Measurements from ENCODE around the gene VWA5A.

The VWA5A gene

DNA sequence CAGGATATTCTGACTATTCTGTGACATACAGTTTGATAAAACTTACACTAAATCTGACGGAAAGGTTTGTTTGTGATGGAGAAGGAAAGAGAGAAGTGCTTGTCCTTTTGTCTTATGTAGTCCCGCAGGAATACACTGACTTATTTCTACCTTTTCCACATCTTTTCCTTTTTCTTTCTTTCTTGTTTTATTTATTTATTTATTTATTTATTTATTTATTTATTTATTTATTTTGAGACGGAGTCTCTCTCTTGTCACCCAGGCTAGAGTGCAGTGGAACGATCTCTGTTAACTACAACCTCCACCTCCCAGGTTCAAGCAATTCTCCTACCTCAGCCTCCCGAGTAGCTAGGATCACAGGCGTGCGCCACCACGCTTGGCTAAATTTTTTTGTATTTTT, 43.1 kb upstream of the VWA5A start:
- no peak for TF ChIP-seq ZNF274 (IDR thresholded peaks at IDR 0.05; ENCODE audit: low read depth, low read length)
- no peak for TF ChIP-seq YY1 (IDR thresholded peaks at IDR 0.05; ENCODE audit: insufficient read depth, insufficient read length)
- TF ChIP-seq SUZ12 (IDR thresholded peaks at IDR 0.05; ENCODE audit: extremely low read depth, insufficient read depth, insufficient read length) = no peak
- DNase-seq (ENCODE audit: low read depth, low spot score) = no peak
- H3K9ac ChIP-seq (ENCODE audit: insufficient read length, low read depth) = no peak overlapping the region
- H3K4me3 ChIP-seq (ENCODE audit: insufficient read length, low read depth) = no peak overlapping the region
- no peaks in the 10 kb centered on the region for H3K9me3 ChIP-seq (ENCODE audit: insufficient read depth, low read length)
- no peaks in the 10 kb centered on the region for H3K27me3 ChIP-seq (ENCODE audit: insufficient read depth, insufficient read length)
- no peaks in the 10 kb centered on the region for H3K4me1 ChIP-seq (ENCODE audit: insufficient read depth, insufficient read length)
- H3K36me3 ChIP-seq (ENCODE audit: insufficient read depth, insufficient read length, low read length) = no peaks in the 10 kb centered on the region

DNA sequence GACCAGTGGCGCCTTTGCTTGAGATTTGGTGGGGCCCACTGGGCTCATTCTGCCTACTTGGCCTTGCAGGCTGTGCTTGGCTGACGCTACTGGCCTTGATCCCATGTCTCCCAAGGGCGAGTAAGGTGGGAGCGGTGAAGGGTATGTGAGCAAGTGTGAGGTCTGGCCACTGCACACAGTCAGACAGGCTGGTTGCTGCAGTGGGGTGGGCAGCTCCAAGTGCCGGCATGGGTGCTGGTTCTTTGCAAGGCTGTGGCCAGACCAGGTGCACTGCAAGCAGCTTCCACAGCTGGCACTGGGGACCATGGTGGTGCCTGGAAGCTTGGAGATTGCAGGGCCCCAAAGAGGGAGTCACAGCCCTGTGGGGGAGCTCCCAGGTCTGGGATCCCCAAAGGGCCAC, 40.7 kb upstream of the VWA5A start:
- Histone ChIP-seq H3K27me3 (ENCODE audit: insufficient read depth, insufficient read length) (no peaks in the 10 kb centered on the region), H3K9me3 (ENCODE audit: insufficient read depth, low read length) (no peaks in the 10 kb centered on the region), H3K4me1 (ENCODE audit: insufficient read depth, insufficient read length) (no peaks in the 10 kb centered on the region), H3K9ac (ENCODE audit: insufficient read length, low read depth) (no peak overlapping the region), H3K4me3 (ENCODE audit: insufficient read length, low read depth) (no peak overlapping the region), H3K36me3 (ENCODE audit: insufficient read depth, insufficient read length, low read length) (no peaks in the 10 kb centered on the region)
- no peak for DNase-seq (ENCODE audit: low read depth, low spot score)
- no peak for TF ChIP-seq YY1 (IDR thresholded peaks at IDR 0.05; ENCODE audit: insufficient read depth, insufficient read length)
- TF ChIP-seq ZNF274 (IDR thresholded peaks at IDR 0.05; ENCODE audit: low read depth, low read length) = no peak
- TF ChIP-seq SUZ12 (IDR thresholded peaks at IDR 0.05; ENCODE audit: extremely low read depth, insufficient read depth, insufficient read length) = no peak

DNA sequence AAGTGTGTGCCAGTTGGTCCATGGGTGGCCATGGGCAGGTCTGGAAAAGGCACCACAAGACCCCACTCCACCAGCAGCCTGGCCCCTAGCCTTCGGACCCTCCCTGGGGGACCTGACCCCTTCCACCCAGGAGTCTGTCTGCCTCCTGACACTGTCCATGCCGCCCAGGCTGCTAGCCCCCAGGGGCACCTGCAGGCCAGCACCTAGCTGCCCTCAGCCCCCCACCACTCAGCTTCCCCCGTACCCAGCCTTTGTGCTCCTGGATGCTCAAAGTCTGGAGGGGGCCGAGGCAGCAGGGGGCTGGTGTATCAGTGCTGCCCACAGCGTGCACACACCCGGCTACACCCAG, 39.8 kb upstream of the VWA5A start:
- Histone ChIP-seq H3K27me3 (ENCODE audit: insufficient read depth, insufficient read length) (no peaks in the 10 kb centered on the region), H3K9ac (ENCODE audit: insufficient read length, low read depth) (no peak overlapping the region), H3K9me3 (ENCODE audit: insufficient read depth, low read length) (no peaks in the 10 kb centered on the region), H3K4me3 (ENCODE audit: insufficient read length, low read depth) (no peak overlapping the region), H3K4me1 (ENCODE audit: insufficient read depth, insufficient read length) (no peaks in the 10 kb centered on the region), H3K36me3 (ENCODE audit: insufficient read depth, insufficient read length, low read length) (no peaks in the 10 kb centered on the region)
- TF ChIP-seq SUZ12 (IDR thresholded peaks at IDR 0.05; ENCODE audit: extremely low read depth, insufficient read depth, insufficient read length) (no peak), YY1 (IDR thresholded peaks at IDR 0.05; ENCODE audit: insufficient read depth, insufficient read length) (no peak), ZNF274 (IDR thresholded peaks at IDR 0.05; ENCODE audit: low read depth, low read length) (no peak)
- no peak for DNase-seq (ENCODE audit: low read depth, low spot score)

DNA sequence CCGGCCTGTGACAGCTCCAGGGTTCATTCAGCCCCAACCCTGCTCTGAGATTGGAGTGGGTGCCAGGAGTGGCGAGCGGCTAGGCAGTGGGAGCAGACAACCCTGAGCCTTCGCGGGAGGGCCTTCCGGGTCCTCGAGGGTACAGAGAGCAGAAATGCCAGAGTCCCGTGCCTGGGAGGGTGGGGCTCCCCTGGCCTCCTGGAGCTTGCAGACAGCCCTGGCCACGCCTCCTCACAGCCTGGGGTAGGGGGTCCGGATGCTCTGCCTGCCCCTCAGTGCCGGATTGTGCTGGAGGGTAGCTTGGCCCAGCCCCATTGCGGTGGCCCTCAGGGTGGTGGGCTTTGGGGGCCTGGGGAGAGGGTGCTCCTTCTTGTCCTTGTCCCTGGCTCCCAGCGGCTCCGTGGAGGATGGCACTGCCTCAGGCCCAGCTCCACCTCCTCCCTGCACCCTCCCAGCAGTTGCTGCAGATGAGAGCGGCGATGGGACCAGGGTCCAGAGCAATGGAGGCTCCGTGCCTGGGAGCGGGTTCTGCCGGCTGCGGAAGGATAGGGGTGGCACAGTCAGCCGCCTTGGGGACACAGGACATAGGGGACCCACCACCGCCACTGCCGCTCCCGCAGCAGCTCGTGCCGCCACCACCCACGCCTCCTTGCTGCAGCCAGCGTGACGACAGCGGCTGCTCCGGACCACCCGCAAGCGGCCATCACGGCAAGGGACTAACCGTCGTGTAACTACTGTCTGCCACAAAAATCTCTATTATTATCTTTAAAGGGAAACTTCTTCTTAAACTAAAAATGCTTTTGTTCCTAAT, 39.2 kb upstream of the VWA5A start:
- Histone ChIP-seq H3K9ac (ENCODE audit: insufficient read length, low read depth) (no peak overlapping the region), H3K27me3 (ENCODE audit: insufficient read depth, insufficient read length) (no peaks in the 10 kb centered on the region), H3K4me1 (ENCODE audit: insufficient read depth, insufficient read length) (no peaks in the 10 kb centered on the region), H3K9me3 (ENCODE audit: insufficient read depth, low read length) (no peaks in the 10 kb centered on the region), H3K4me3 (ENCODE audit: insufficient read length, low read depth) (no peak overlapping the region), H3K36me3 (ENCODE audit: insufficient read depth, insufficient read length, low read length) (no peaks in the 10 kb centered on the region)
- no peak for TF ChIP-seq SUZ12 (IDR thresholded peaks at IDR 0.05; ENCODE audit: extremely low read depth, insufficient read depth, insufficient read length)
- no peak for TF ChIP-seq ZNF274 (IDR thresholded peaks at IDR 0.05; ENCODE audit: low read depth, low read length)
- no peak for TF ChIP-seq YY1 (IDR thresholded peaks at IDR 0.05; ENCODE audit: insufficient read depth, insufficient read length)
- DNase-seq (ENCODE audit: low read depth, low spot score) = no peak

DNA sequence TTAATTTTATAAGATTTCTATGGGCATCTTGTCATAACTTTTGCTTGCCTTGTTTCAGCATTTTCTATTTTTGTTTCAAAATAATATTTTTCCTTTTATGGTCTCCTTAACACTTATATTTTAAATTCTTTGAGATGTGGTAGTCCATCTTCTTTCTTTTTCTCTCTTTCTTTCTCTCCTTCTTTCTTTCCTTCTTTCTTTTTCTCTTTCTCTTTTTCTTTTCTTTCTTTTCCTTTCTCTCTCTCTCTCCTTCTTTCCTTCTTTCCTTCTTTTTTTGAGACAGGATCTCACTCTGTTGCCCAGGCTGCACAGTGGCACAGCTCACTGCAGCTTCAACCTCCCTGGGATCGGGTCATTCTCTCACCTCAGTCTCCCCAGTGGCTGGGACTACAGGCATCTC, 38.0 kb upstream of the VWA5A start:
- Histone ChIP-seq H3K4me3 (ENCODE audit: insufficient read length, low read depth) (no peak overlapping the region), H3K9me3 (ENCODE audit: insufficient read depth, low read length) (no peaks in the 10 kb centered on the region)
- TF ChIP-seq ZNF274 (IDR thresholded peaks at IDR 0.05; ENCODE audit: low read depth, low read length) (no peak), YY1 (IDR thresholded peaks at IDR 0.05; ENCODE audit: insufficient read depth, insufficient read length) (no peak), SUZ12 (IDR thresholded peaks at IDR 0.05; ENCODE audit: extremely low read depth, insufficient read depth, insufficient read length) (no peak)

DNA sequence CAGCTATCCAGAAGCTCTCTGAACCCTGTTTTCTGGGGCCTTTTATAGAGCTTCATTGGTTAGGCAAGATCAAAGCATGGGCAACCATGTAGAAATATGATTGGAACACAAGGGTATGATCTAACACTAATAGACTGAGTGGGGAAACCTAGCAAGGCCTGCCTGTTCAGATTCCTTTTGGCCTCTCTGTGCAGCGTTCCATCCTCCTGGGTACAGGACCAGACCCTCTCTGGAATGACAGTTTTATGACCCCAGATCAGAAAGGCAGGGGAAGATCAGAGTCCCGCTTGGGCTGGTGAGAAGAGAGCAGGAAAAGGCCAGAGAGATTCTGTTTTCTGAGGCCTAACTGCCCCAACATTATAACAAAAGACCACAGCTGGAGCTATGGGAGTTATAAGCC, 36.7 kb upstream of the VWA5A start:
- no peak for TF ChIP-seq ZNF274 (IDR thresholded peaks at IDR 0.05; ENCODE audit: low read depth, low read length)
- no peak for TF ChIP-seq YY1 (IDR thresholded peaks at IDR 0.05; ENCODE audit: insufficient read depth, insufficient read length)
- no peak for TF ChIP-seq SUZ12 (IDR thresholded peaks at IDR 0.05; ENCODE audit: extremely low read depth, insufficient read depth, insufficient read length)
- no peak overlapping the region for H3K4me3 ChIP-seq (ENCODE audit: insufficient read length, low read depth)
- H3K27me3 ChIP-seq (ENCODE audit: insufficient read depth, insufficient read length) = no peaks in the 10 kb centered on the region
- no peak overlapping the region for H3K9ac ChIP-seq (ENCODE audit: insufficient read length, low read depth)
- no peaks in the 10 kb centered on the region for H3K36me3 ChIP-seq (ENCODE audit: insufficient read depth, insufficient read length, low read length)
- H3K4me1 ChIP-seq (ENCODE audit: insufficient read depth, insufficient read length) = no peaks in the 10 kb centered on the region
- H3K9me3 ChIP-seq (ENCODE audit: insufficient read depth, low read length) = no peaks in the 10 kb centered on the region
- no peak for DNase-seq (ENCODE audit: low read depth, low spot score)

More for the DNA sequence above, 38.0 kb upstream of the VWA5A start:
- H3K27me3 ChIP-seq (ENCODE audit: insufficient read depth, insufficient read length) = no peaks in the 10 kb centered on the region
- no peaks in the 10 kb centered on the region for H3K4me1 ChIP-seq (ENCODE audit: insufficient read depth, insufficient read length)
- DNase-seq (ENCODE audit: low read depth, low spot score) = no peak
- no peaks in the 10 kb centered on the region for H3K36me3 ChIP-seq (ENCODE audit: insufficient read depth, insufficient read length, low read length)
- H3K9ac ChIP-seq (ENCODE audit: insufficient read length, low read depth) = no peak overlapping the region

DNA sequence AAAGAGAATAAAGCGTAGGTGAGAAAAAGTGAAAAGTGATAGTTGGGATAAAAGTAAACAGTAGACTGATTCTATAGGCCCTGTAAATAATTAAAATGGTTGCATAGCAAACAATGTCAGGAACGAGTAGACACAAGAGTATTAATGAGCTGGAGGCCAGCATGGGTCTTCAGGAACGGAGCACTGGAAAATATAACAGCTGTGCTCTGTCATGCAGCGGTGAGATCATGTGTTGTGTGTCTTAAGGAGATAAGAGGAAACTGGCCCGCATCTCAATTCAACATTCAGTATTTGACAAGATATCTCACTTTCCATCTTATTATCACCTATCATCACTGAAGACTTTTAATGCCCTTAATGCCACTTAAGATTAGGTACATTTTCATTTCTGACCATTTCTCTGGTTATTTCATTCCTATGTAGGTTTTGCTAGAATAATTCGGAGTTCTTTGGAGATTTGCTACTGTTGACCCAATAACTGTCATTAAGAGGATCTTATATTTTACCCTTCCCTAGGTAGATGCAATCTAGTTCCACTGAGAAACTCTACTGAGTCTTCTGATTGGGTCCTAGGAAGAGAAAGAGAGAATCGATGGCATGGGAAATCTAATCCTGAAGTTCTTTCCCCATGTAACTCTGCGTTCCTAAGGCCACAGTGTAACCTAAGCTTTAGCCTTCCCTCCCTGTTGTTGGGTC, 35.5 kb upstream of the VWA5A start:
- no peaks in the 10 kb centered on the region for H3K36me3 ChIP-seq (ENCODE audit: insufficient read depth, insufficient read length, low read length)
- TF ChIP-seq ZNF274 (IDR thresholded peaks at IDR 0.05; ENCODE audit: low read depth, low read length) (no peak), YY1 (IDR thresholded peaks at IDR 0.05; ENCODE audit: insufficient read depth, insufficient read length) (no peak), SUZ12 (IDR thresholded peaks at IDR 0.05; ENCODE audit: extremely low read depth, insufficient read depth, insufficient read length) (no peak)
- no peak overlapping the region for H3K4me3 ChIP-seq (ENCODE audit: insufficient read length, low read depth)
- H3K4me1 ChIP-seq (ENCODE audit: insufficient read depth, insufficient read length) = no peaks in the 10 kb centered on the region
- H3K27me3 ChIP-seq (ENCODE audit: insufficient read depth, insufficient read length) = no peaks in the 10 kb centered on the region
- H3K9ac ChIP-seq (ENCODE audit: insufficient read length, low read depth) = no peak overlapping the region
- no peaks in the 10 kb centered on the region for H3K9me3 ChIP-seq (ENCODE audit: insufficient read depth, low read length)
- DNase-seq (ENCODE audit: low read depth, low spot score) = no peak
